HepG2 (cell line): ENCODE measurements around the gene RSPH4A. TPM values are rescaled to one million over a fixed set of nuclear protein-coding genes. Genes with fewer than 3 reads are reported as not detected.

Source experiments
- FOXA3 ChIP-seq: IDR thresholded peaks from 2 replicates; pipeline ENCODE4 v1.6.1; 2016; ENCODE audit warnings: missing genetic modification reagents, missing compliant biosample characterization
- HDAC1 ChIP-seq: sonication (generic); formaldehyde crosslinking; IDR thresholded peaks from 2 replicates; pipeline ENCODE4 v1.5.1; 2020; ENCODE audit warnings: mild to moderate bottlenecking, missing genetic modification reagents
- NFE2L2 ChIP-seq: fragments of 150-350 bp; IDR thresholded peaks from 2 replicates; pipeline ENCODE4 v1.6.1; 2014; ENCODE audit warnings: low read length
- NKX3-1 ChIP-seq: sonication (generic); formaldehyde crosslinking; IDR thresholded peaks from 2 replicates; pipeline ENCODE4 v1.5.0; 2020; ENCODE audit warnings: missing genetic modification reagents
- PHF21A ChIP-seq: sonication (generic); formaldehyde crosslinking; IDR thresholded peaks from 2 replicates; pipeline ENCODE4 v1.5.0; 2020; ENCODE audit warnings: mild to moderate bottlenecking, missing genetic modification reagents
- RAD21 ChIP-seq: fragments of 450-650 bp; formaldehyde crosslinking; IDR thresholded peaks from 2 replicates; pipeline ENCODE4 v1.5.0; 2020; ENCODE audit warnings: mild to moderate bottlenecking
- REL ChIP-seq: sonication (generic); formaldehyde crosslinking; conservative IDR thresholded peaks from 2 replicates; pipeline ENCODE4 v1.8.0; 2022; ENCODE audit warnings: mild to moderate bottlenecking, missing genetic modification reagents, moderate library complexity
- RFX5 ChIP-seq: IDR thresholded peaks from 2 replicates; pipeline ENCODE4 v1.6.1; 2011; ENCODE audit warnings: low read depth, low read length, improper control_type of control experiment
- SNRNP70 ChIP-seq: fragments of 200-400 bp; formaldehyde crosslinking; IDR thresholded peaks from 2 replicates; pipeline ENCODE4 v1.6.1; 2017; ENCODE audit warnings: mild to moderate bottlenecking, low read depth, low read length, moderate library complexity
- SP140L ChIP-seq: sonication (generic); formaldehyde crosslinking; IDR thresholded peaks from 2 replicates; pipeline ENCODE4 v1.4.0; 2020; ENCODE audit warnings: missing genetic modification reagents, borderline replicate concordance
- SPEN ChIP-seq: sonication (generic); formaldehyde crosslinking; IDR thresholded peaks from 2 replicates; pipeline ENCODE4 v1.5.1; 2020; ENCODE audit warnings: low read depth, mild to moderate bottlenecking, missing genetic modification reagents
- TRIM24 ChIP-seq: sonication (generic); formaldehyde crosslinking; IDR thresholded peaks from 2 replicates; pipeline ENCODE4 v1.8.0; 2022; ENCODE audit warnings: mild to moderate bottlenecking, missing genetic modification reagents
- ZKSCAN1 ChIP-seq: fragments of 150-350 bp; IDR thresholded peaks from 2 replicates; pipeline ENCODE4 v1.6.1; 2014; ENCODE audit warnings: low read length
- ZNF10 ChIP-seq: sonication (generic); formaldehyde crosslinking; IDR thresholded peaks from 2 replicates; pipeline ENCODE4 v1.4.0; 2020; ENCODE audit warnings: mild to moderate bottlenecking, low read depth, missing genetic modification reagents, borderline replicate concordance
- ZNF180 ChIP-seq: sonication (generic); formaldehyde crosslinking; IDR thresholded peaks from 2 replicates; pipeline ENCODE4 v1.4.0; 2020; ENCODE audit warnings: low read depth, missing genetic modification reagents, borderline replicate concordance
- ZNF605 ChIP-seq: sonication (generic); formaldehyde crosslinking; IDR thresholded peaks from 2 replicates; pipeline ENCODE4 v1.8.0; 2022; ENCODE audit warnings: mild to moderate bottlenecking, missing genetic modification reagents
- ZNF816 ChIP-seq: sonication (generic); formaldehyde crosslinking; IDR thresholded peaks from 2 replicates; pipeline ENCODE4 v1.8.0; 2022; ENCODE audit warnings: missing genetic modification reagents, mild to moderate bottlenecking, borderline replicate concordance
- ZSCAN21 ChIP-seq: sonication (generic); formaldehyde crosslinking; IDR thresholded peaks from 2 replicates; pipeline ENCODE4 v1.8.0; 2022; ENCODE audit warnings: mild to moderate bottlenecking, missing genetic modification reagents, moderate library complexity, borderline replicate concordance
- polyA plus RNA-seq, 8 experiments: library from polyadenylated mRNA; depleted of rRNA in 3 of 8; stranded (reverse) in 7 of 8; unstranded in 1 of 8; fragments of >200 nt; fragmentation: Illumina TruSeq in 4 of 8; extraction: Trizol in 4 of 8; gene quantifications; 2 replicates each; pipeline versions ENCODE4 v1.2.1 to v1.2.3, GENCODE V29; 2011 to 2016; ENCODE audit warnings: low read depth in 4 of 8, missing spikeins in 1 of 8, mixed read lengths in 1 of 8; ENCODE audit not compliant: insufficient read depth in 1 of 8
- total RNA-seq, 5 experiments: library from RNA; depleted of rRNA; stranded (reverse); fragments of >200 nt; fragmentation: Illumina TruSeq; extraction: Trizol; gene quantifications; 2 replicates each; pipeline ENCODE4 v1.2.3, GENCODE V29; 2016; ENCODE audit warnings: low read depth in 1 of 5
- TF ChIP-seq, protein P1 (sequence below): sonication (generic); formaldehyde crosslinking; IDR thresholded peaks from 2 replicates; pipeline ENCODE4 v1.8.1; 2023; ENCODE audit warnings: mild to moderate bottlenecking, moderate library complexity, missing genetic modification reagents
- TF ChIP-seq, protein P2 (sequence below): sonication (generic); formaldehyde crosslinking; IDR thresholded peaks from 2 replicates; pipeline ENCODE4 v1.5.0; 2020; ENCODE audit warnings: mild to moderate bottlenecking, missing genetic modification reagents, borderline replicate concordance
- TF ChIP-seq, protein P3 (sequence below), 2 experiments: sonication (generic) in 1 of 2; formaldehyde crosslinking in 1 of 2; IDR thresholded peaks; 2 replicates each; pipeline versions ENCODE4 v1.4.0 to v1.6.1; 2016 to 2020; ENCODE audit warnings: borderline replicate concordance in 1 of 2, low read depth in 1 of 2, mild to moderate bottlenecking in 1 of 2, missing genetic modification reagents in 1 of 2
- TF ChIP-seq, protein P4 (sequence below): sonication (generic); formaldehyde crosslinking; IDR thresholded peaks from 2 replicates; pipeline ENCODE4 v1.4.0; 2020; ENCODE audit warnings: mild to moderate bottlenecking, missing genetic modification reagents

The RSPH4A gene
- total and polyA plus RNA-seq, 2 of the 13 experiments (the other 11 are each of a cell fraction or from before 2014, with no cell fraction given), result 0.24 to 0.40 TPM

DNA sequence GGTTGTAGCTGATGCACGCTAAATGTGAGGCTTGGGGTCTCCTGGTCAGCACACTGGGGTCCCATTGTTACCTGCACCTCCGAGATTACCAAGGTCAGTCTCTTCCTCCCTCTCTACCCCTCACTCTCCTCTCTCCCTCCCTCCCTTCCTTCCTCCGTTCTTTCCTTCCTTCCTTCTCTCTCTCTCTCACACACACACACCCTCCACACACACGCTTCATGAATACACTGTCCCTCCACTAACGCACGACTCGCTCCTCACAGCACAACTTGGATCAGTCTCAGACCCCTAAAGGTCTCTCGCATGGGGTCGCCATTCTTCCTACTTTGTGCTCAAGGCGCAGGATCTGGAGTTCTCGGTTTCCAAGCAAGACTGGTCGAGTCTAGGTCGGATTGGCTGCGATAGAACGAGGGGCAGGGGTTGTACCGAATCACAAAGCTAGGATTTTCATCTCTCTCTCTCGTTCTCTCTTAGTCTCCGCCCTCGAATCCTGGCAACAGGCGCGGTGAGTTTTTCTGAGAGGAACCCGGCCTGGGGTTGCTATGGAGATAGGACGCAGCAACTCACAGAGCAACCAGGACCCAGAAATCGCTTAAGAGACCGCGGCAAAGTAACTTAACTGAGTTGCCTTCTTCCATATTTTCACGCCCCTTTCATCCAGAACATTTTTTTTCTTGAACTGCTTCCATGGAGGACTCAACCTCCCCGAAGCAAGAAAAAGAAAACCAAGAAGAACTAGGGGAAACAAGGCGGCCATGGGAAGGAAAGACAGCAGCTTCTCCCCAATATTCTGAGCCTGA is at the start of gene RSPH4A (continued):
- no peak for TF ChIP-seq SNRNP70
- TF ChIP-seq PHF21A (CRISPR knock-in tag), result no peak
- TF ChIP-seq, protein P1, sequence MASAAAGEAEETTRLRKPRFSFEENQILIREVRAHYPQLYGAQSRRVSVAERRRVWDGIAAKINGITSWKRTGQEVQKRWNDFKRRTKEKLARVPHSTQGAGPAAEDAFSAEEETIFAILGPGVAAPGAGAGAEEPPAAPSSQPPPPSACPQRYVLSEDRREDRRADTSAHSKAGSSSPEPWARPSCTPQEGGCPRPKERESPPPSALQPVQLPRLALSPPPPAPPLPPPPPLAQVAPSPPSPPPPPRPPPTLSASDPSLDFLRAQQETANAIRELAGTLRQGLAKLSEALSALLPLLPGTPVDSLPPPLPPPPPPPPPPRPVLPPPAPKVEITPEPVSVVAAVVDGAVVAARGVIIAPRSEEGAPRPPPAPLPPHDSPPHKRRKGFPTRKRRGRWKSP (CRISPR knock-in tag), result no peak
- TF ChIP-seq NKX3-1 (CRISPR knock-in tag), result no peak
- TF ChIP-seq ZNF816 (CRISPR knock-in tag), result no peak
- no peak for TF ChIP-seq REL
- no peak for TF ChIP-seq ZKSCAN1
- no peak for TF ChIP-seq RAD21 (CRISPR knock-in tag)
- TF ChIP-seq ZNF10 (CRISPR knock-in tag), result no peak
- TF ChIP-seq ZNF180 (CRISPR knock-in tag), result no peak
- no peak for TF ChIP-seq SP140L (CRISPR knock-in tag)
- no peak for TF ChIP-seq SPEN (CRISPR knock-in tag)
- TF ChIP-seq, protein P2, sequence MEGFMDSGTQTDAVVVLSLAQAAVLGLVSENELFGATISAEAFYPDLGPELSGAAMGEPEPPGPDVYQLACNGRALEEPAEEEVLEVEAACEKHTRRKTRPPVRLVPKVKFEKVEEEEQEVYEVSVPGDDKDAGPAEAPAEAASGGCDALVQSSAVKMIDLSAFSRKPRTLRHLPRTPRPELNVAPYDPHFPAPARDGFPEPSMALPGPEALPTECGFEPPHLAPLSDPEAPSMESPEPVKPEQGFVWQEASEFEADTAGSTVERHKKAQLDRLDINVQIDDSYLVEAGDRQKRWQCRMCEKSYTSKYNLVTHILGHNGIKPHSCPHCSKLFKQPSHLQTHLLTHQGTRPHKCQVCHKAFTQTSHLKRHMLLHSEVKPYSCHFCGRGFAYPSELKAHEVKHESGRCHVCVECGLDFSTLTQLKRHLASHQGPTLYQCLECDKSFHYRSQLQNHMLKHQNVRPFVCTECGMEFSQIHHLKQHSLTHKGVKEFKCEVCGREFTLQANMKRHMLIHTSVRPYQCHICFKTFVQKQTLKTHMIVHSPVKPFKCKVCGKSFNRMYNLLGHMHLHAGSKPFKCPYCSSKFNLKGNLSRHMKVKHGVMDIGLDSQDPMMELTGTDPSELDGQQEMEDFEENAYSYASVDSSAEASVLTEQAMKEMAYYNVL (CRISPR knock-in tag), result peak; percentile 82
- TF ChIP-seq, protein P3, sequence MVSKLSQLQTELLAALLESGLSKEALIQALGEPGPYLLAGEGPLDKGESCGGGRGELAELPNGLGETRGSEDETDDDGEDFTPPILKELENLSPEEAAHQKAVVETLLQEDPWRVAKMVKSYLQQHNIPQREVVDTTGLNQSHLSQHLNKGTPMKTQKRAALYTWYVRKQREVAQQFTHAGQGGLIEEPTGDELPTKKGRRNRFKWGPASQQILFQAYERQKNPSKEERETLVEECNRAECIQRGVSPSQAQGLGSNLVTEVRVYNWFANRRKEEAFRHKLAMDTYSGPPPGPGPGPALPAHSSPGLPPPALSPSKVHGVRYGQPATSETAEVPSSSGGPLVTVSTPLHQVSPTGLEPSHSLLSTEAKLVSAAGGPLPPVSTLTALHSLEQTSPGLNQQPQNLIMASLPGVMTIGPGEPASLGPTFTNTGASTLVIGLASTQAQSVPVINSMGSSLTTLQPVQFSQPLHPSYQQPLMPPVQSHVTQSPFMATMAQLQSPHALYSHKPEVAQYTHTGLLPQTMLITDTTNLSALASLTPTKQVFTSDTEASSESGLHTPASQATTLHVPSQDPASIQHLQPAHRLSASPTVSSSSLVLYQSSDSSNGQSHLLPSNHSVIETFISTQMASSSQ (IDR thresholded peaks at IDR 0.05; ENCODE audit: low read depth), result no peak
- TF ChIP-seq, protein P3 (CRISPR knock-in tag; IDR thresholded peaks at IDR 0.05; ENCODE audit: borderline replicate concordance), result no peak
- 0 out of 2 replicates have a peak, but pooled peaks have one; percentile 58 for TF ChIP-seq RFX5
- TF ChIP-seq, protein P4, sequence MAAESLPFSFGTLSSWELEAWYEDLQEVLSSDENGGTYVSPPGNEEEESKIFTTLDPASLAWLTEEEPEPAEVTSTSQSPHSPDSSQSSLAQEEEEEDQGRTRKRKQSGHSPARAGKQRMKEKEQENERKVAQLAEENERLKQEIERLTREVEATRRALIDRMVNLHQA (CRISPR knock-in tag), result no peak
- no peak for TF ChIP-seq ZNF605 (CRISPR knock-in tag)
- no peak for TF ChIP-seq TRIM24 (CRISPR knock-in tag)
- TF ChIP-seq FOXA3 (CRISPR knock-in tag), result no peak
- 0 out of 2 replicates have a peak, but pooled peaks have one; percentile 27 for TF ChIP-seq HDAC1
- TF ChIP-seq NFE2L2, result no peak
- no peak for TF ChIP-seq ZSCAN21 (CRISPR knock-in tag)
